GM12891 (cell line): ENCODE measurements around the gene USP7.
"Not testable (repeated sequence)": the region's sequence is repeated elsewhere in the genome, so short reads cannot be mapped to it uniquely, and the experiment has no call there.

Source experiments
- PAX5 ChIP-seq: IDR thresholded peaks from 2 replicates; pipeline ENCODE4 v1.6.1; 2011; ENCODE audit warnings: low read length, moderate library complexity, mild to moderate bottlenecking; ENCODE audit not compliant: insufficient read depth, severe bottlenecking
- POLR2A ChIP-seq: IDR thresholded peaks from 2 replicates; pipeline ENCODE4 v1.6.1; 2011; ENCODE audit warnings: low read depth, low read length, control low read depth
- POLR2AphosphoS5 ChIP-seq: IDR thresholded peaks from 2 replicates; pipeline ENCODE4 v1.6.1; 2011; ENCODE audit warnings: low read depth, low read length, control low read depth
- POU2F2 ChIP-seq: IDR thresholded peaks from 2 replicates; pipeline ENCODE4 v1.6.1; 2011; ENCODE audit warnings: low read depth, mild to moderate bottlenecking, control low read depth, low read length, moderate library complexity
- SPI1 ChIP-seq: IDR thresholded peaks from 2 replicates; pipeline ENCODE4 v1.6.1; 2011; ENCODE audit warnings: low read depth, low read length, control low read depth
- TAF1 ChIP-seq: IDR thresholded peaks from 2 replicates; pipeline ENCODE4 v1.6.1; 2011; ENCODE audit warnings: low read depth, low read length, control low read depth

DNA sequence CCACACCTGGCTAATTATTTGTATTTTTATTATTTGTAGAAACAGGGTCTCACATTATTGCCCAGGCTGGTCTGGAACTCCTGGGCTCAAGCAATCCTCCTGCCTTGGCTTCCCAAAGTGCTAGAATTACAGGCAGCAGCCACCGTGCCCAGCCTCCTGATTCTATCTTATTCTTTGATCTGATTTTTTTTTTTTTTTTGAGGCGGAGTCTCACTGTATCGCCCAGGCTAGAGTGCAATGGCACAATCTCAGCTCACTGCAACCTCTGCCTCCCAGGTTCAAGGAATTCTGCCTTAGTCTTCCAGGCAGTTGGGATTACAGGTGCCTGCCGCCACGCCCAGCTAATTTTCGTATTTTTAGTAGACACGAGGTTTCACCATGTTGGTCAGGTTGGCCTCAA lies 88.4 kb downstream of the USP7 start:
- TF ChIP-seq TAF1, POLR2A, SPI1, POLR2AphosphoS5, PAX5, POU2F2: not testable (repeated sequence)
